Astrocyte (in vitro differentiated cells and primary cell): Measurements from ENCODE around the gene RBM47. TPM values are rescaled to one million over a fixed set of nuclear protein-coding genes. Genes with fewer than 3 reads are reported as not detected.

Experiments used
- DNase-seq: peaks from one replicate; pipeline ENCODE4 v3.0.0-alpha.2; 2010; ENCODE audit warnings: low read depth
- FAIRE-seq: peaks from 2 replicates; lab custom pipeline; 2011; peaks lifted over from hg19 to GRCh38; lab: Jason Lieb, UNC
- H2AFZ ChIP-seq: 2 replicates; pipeline ENCODE4 v1.6.0; 2012; ENCODE audit warnings: low read depth, low read length, inconsistent platforms
- H3K27ac ChIP-seq: 2 replicates; pipeline ENCODE4 v1.5.1; 2011; ENCODE audit warnings: low read depth, low read length, inconsistent platforms
- H3K27me3 ChIP-seq: 2 replicates; pipeline ENCODE4 v1.6.0; 2011; ENCODE audit warnings: low read length, inconsistent platforms; ENCODE audit not compliant: insufficient read depth
- H3K36me3 ChIP-seq: 2 replicates; pipeline ENCODE4 v1.5.1; 2011; ENCODE audit warnings: low read length, inconsistent platforms; ENCODE audit not compliant: insufficient read depth
- H3K4me1 ChIP-seq: 2 replicates; pipeline ENCODE4 v1.5.1; 2011; ENCODE audit warnings: low read length, inconsistent platforms; ENCODE audit not compliant: insufficient read depth
- H3K4me2 ChIP-seq: 2 replicates; pipeline ENCODE4 v1.6.0; 2012; ENCODE audit warnings: low read length, inconsistent platforms
- H3K4me3 ChIP-seq: 2 replicates; pipeline ENCODE4 v1.5.1; 2011; ENCODE audit warnings: low read depth, mild to moderate bottlenecking, low read length, inconsistent platforms; ENCODE audit not compliant: insufficient read depth
- H3K79me2 ChIP-seq: 2 replicates; pipeline ENCODE4 v1.6.0; 2012; ENCODE audit warnings: mild to moderate bottlenecking, low read length, inconsistent platforms; ENCODE audit not compliant: insufficient read depth
- H3K9ac ChIP-seq: 2 replicates; pipeline ENCODE4 v1.6.0; 2012; ENCODE audit warnings: mild to moderate bottlenecking, low read length, inconsistent platforms
- H3K9me3 ChIP-seq: 2 replicates; pipeline ENCODE4 v1.5.1; 2012; ENCODE audit warnings: low read depth, mild to moderate bottlenecking, low read length, inconsistent platforms; ENCODE audit not compliant: insufficient read depth
- H4K20me1 ChIP-seq: 2 replicates; pipeline ENCODE4 v1.6.0; 2012; ENCODE audit warnings: low read length, inconsistent platforms; ENCODE audit not compliant: insufficient read depth
- H3K27ac Mint-ChIP-seq: one replicate; pipeline ENCODE4 v1.8.0; 2021; ENCODE audit warnings: mild to moderate bottlenecking, mixed read lengths; ENCODE audit not compliant: unreplicated experiment
- H3K27me3 Mint-ChIP-seq: one replicate; pipeline ENCODE4 v1.8.0; 2021; ENCODE audit warnings: low read depth, mixed read lengths; ENCODE audit not compliant: unreplicated experiment
- H3K36me3 Mint-ChIP-seq: one replicate; pipeline ENCODE4 v1.8.0; 2021; ENCODE audit warnings: low read depth, mixed read lengths; ENCODE audit not compliant: unreplicated experiment
- H3K4me1 Mint-ChIP-seq: one replicate; pipeline ENCODE4 v1.8.0; 2021; ENCODE audit warnings: low read depth, mixed read lengths; ENCODE audit not compliant: unreplicated experiment
- H3K4me3 Mint-ChIP-seq: one replicate; pipeline ENCODE4 v1.8.0; 2021; ENCODE audit warnings: mild to moderate bottlenecking, moderate library complexity, mixed read lengths; ENCODE audit not compliant: unreplicated experiment
- H3K9me3 Mint-ChIP-seq: one replicate; pipeline ENCODE4 v1.8.0; 2021; ENCODE audit warnings: mild to moderate bottlenecking, mixed read lengths; ENCODE audit not compliant: unreplicated experiment
- EZH2 ChIP-seq: IDR thresholded peaks from 2 replicates; pipeline ENCODE4 v1.6.1; 2012; ENCODE audit warnings: mild to moderate bottlenecking, low read length, inconsistent platforms; ENCODE audit not compliant: insufficient read depth
- total RNA-seq: library from RNA; stranded (reverse); gene quantifications from 2 replicates; pipeline ENCODE4 v1.2.1, GENCODE V29; 2021
- TF ChIP-seq, protein P1 (sequence below): IDR thresholded peaks from 2 replicates; pipeline ENCODE4 v1.5.1; 2011; ENCODE audit warnings: low read depth, mild to moderate bottlenecking, inconsistent platforms, low read length, moderate library complexity; ENCODE audit not compliant: insufficient read depth

RBM47 gene
- total RNA-seq, 1 donor from 2014 or later: 2.9 TPM

DNA sequence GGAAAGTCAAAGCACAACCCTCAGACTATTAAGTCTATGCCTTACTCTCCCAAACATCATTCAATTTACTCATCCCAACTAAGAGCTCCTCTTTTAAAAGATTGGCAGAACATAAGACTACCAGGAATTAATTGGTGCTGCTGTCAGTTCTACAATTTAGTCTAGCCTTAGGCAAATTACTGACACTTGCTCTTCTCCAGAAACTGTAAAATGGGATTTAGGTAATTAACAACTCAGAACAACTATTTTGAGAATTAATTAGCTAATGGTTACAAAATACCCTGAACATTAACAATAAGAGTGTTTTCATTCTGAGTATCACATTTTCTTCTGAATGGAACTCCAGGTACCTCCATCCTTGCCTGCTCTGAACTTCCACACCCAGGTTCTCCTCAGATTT, 36.2 kb upstream of the RBM47 start:
- no peak for DNase-seq
- H3K9ac ChIP-seq: no peak overlapping the region
- TF ChIP-seq, protein P1, sequence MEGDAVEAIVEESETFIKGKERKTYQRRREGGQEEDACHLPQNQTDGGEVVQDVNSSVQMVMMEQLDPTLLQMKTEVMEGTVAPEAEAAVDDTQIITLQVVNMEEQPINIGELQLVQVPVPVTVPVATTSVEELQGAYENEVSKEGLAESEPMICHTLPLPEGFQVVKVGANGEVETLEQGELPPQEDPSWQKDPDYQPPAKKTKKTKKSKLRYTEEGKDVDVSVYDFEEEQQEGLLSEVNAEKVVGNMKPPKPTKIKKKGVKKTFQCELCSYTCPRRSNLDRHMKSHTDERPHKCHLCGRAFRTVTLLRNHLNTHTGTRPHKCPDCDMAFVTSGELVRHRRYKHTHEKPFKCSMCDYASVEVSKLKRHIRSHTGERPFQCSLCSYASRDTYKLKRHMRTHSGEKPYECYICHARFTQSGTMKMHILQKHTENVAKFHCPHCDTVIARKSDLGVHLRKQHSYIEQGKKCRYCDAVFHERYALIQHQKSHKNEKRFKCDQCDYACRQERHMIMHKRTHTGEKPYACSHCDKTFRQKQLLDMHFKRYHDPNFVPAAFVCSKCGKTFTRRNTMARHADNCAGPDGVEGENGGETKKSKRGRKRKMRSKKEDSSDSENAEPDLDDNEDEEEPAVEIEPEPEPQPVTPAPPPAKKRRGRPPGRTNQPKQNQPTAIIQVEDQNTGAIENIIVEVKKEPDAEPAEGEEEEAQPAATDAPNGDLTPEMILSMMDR: no peak
- no peak for TF ChIP-seq EZH2
- Mint-ChIP-seq H3K36me3 (no peaks in the 10 kb centered on the region), H3K27me3 (no peaks in the 10 kb centered on the region), H3K9me3 (no peaks in the 10 kb centered on the region), H3K4me1 (peaks cover 13% of the 10 kb centered on the region), H3K27ac (no peak overlapping the region), H3K4me3 (no peak overlapping the region)
- no peak overlapping the region for H3K27ac ChIP-seq
- no peak overlapping the region for H2AFZ ChIP-seq
- no peaks in the 10 kb centered on the region for H3K9me3 ChIP-seq
- peaks cover 10% of the 10 kb centered on the region for H3K4me1 ChIP-seq
- no peaks in the 10 kb centered on the region for H4K20me1 ChIP-seq
- H3K4me3 ChIP-seq: no peak overlapping the region
- H3K27me3 ChIP-seq: no peaks in the 10 kb centered on the region
- H3K4me2 ChIP-seq: no peak overlapping the region
- no peaks in the 10 kb centered on the region for H3K79me2 ChIP-seq
- no peak for FAIRE-seq
- H3K36me3 ChIP-seq: no peaks in the 10 kb centered on the region

GRCh38 chr4:40662962-40663604, 33.4 kb upstream of the RBM47 start:
- Histone ChIP-seq H3K27ac (peak overlapping the region; percentile 56), H3K4me3 (peak overlapping the region; percentile 40), H3K9me3 (no peaks in the 10 kb centered on the region), H4K20me1 (no peaks in the 10 kb centered on the region), H3K9ac (peak overlapping the region; percentile 40), H3K36me3 (no peaks in the 10 kb centered on the region), H3K79me2 (no peaks in the 10 kb centered on the region), H3K4me1 (peaks cover 10% of the 10 kb centered on the region), H2AFZ (peak overlapping the region; percentile 52), H3K27me3 (no peaks in the 10 kb centered on the region), H3K4me2 (peak overlapping the region; percentile 79)
- no peak for FAIRE-seq
- Mint-ChIP-seq H3K4me3 (no peak overlapping the region), H3K4me1 (peaks cover 11% of the 10 kb centered on the region), H3K27me3 (no peaks in the 10 kb centered on the region), H3K36me3 (no peaks in the 10 kb centered on the region), H3K9me3 (no peaks in the 10 kb centered on the region), H3K27ac (peak overlapping the region; percentile 63)
- TF ChIP-seq EZH2: no peak
- TF ChIP-seq, protein P1: no peak
- DNase-seq: peak; percentile 87

DNA sequence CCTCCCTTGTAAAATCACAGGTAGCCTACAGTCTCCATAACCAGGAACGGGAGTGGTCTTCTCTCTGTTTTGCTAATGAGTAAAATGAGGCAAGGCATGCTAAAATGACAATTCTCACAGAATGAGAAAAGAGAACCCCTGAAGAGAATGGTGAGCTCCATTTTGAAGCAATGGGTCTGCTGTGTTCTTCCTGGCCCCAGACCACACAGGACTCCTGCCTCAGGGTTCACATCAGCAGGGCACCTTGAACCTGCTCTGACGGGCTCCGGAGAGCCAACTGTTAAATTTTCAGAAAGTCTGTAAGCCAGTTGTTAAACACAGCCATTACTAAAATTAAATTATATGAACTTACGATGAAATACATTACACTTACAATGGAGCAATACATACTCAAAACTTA, 32.1 kb upstream of the RBM47 start:
- FAIRE-seq: no peak
- Histone ChIP-seq H3K9me3 (no peaks in the 10 kb centered on the region), H3K4me1 (peaks cover 10% of the 10 kb centered on the region), H3K4me2 (no peak overlapping the region), H3K9ac (no peak overlapping the region), H3K4me3 (no peak overlapping the region), H4K20me1 (no peaks in the 10 kb centered on the region), H3K27ac (no peak overlapping the region), H3K79me2 (no peaks in the 10 kb centered on the region), H2AFZ (no peak overlapping the region), H3K36me3 (no peaks in the 10 kb centered on the region), H3K27me3 (no peaks in the 10 kb centered on the region)
- H3K27me3 Mint-ChIP-seq: no peaks in the 10 kb centered on the region
- H3K36me3 Mint-ChIP-seq: no peaks in the 10 kb centered on the region
- peaks cover 11% of the 10 kb centered on the region for H3K4me1 Mint-ChIP-seq
- no peak overlapping the region for H3K4me3 Mint-ChIP-seq
- H3K27ac Mint-ChIP-seq: no peak overlapping the region
- no peak for DNase-seq
- TF ChIP-seq, protein P1: no peak
- no peak for TF ChIP-seq EZH2
- H3K9me3 Mint-ChIP-seq: no peaks in the 10 kb centered on the region
